Calu3 (cell line): ENCODE data around the gene THNSL1. TPM values are rescaled to one million over a fixed set of nuclear protein-coding genes. Genes with fewer than 3 reads are reported as not detected.

Experiments
- BruUV-seq: library from RNA; stranded (reverse); fragments of 400-500 nt; replicated peaks from 2 replicates; lab custom pipeline; 2021; lab: Mats Ljungman, UMichigan
- CTCF ChIA-PET: fragments of 300-600 bp; sonication (Branson Sonifier 250); formaldehyde crosslinking; loops from one replicate; lab custom pipeline; 2022; ENCODE audit warnings: antibody characterized with exemption; lab: Charles Lee
- DNase-seq: peaks from one replicate; pipeline ENCODE4 v3.0.0; 2022
- H3K27ac Mint-ChIP-seq: one replicate; pipeline ENCODE4 v1.8.0; 2022; ENCODE audit warnings: mixed read lengths; ENCODE audit not compliant: unreplicated experiment
- H3K27me3 Mint-ChIP-seq: one replicate; pipeline ENCODE4 v1.8.0; 2022; ENCODE audit warnings: mixed read lengths; ENCODE audit not compliant: unreplicated experiment
- H3K36me3 Mint-ChIP-seq: one replicate; pipeline ENCODE4 v1.8.0; 2022; ENCODE audit warnings: mild to moderate bottlenecking, moderate library complexity, mixed read lengths; ENCODE audit not compliant: insufficient read depth, unreplicated experiment
- H3K4me1 Mint-ChIP-seq: one replicate; pipeline ENCODE4 v1.8.0; 2022; ENCODE audit warnings: mild to moderate bottlenecking, low read depth, mixed read lengths; ENCODE audit not compliant: unreplicated experiment
- H3K4me3 Mint-ChIP-seq: one replicate; pipeline ENCODE4 v1.8.0; 2022; ENCODE audit warnings: mild to moderate bottlenecking, low read depth, moderate library complexity, mixed read lengths; ENCODE audit not compliant: unreplicated experiment
- H3K9me3 Mint-ChIP-seq: one replicate; pipeline ENCODE4 v1.8.0; 2022; ENCODE audit warnings: low read depth, mixed read lengths; ENCODE audit not compliant: unreplicated experiment
- CTCF ChIP-seq: fragments of 200-600 bp; IDR thresholded peaks from one replicate; pipeline ENCODE4 v1.8.0; 2022; ENCODE audit warnings: antibody characterized with exemption; ENCODE audit not compliant: unreplicated experiment
- intact Hi-C: fragments of 100-400 bp; cut with micrococcal nuclease; formaldehyde crosslinking; loops from one replicate; pipeline ENCODE4 v1.10.0; 2022; ENCODE audit not compliant: unreplicated experiment
- total RNA-seq: library from RNA; stranded (reverse); gene quantifications from 2 replicates; pipeline ENCODE4 v1.2.3, GENCODE V29; 2022

The THNSL1 gene
- total RNA-seq, 1 experiment from 2014 or later = 6.6 TPM

GRCh38 chr10:24983946-24984345 is 32.5 kb upstream of the THNSL1 start:
- DNase-seq = no peak
- TF ChIP-seq CTCF = no peak
- BruUV-seq = no TSS peak
- intact Hi-C loops = no loop called here
- CTCF ChIA-PET = interaction anchor here (0.6 to 0.8 kb wide), 2 partner anchors 31 to 168 kb away, joined by 3 to 6 read pairs; no protein-coding TSS in a partner anchor
- Mint-ChIP-seq H3K4me1 (no peaks in the 10 kb centered on the region), H3K27me3 (no peaks in the 10 kb centered on the region), H3K9me3 (no peaks in the 10 kb centered on the region), H3K36me3 (no peaks in the 10 kb centered on the region), H3K4me3 (no peak overlapping the region), H3K27ac (no peak overlapping the region)

- Mint-ChIP-seq H3K36me3 (no peaks in the 10 kb centered on the region), H3K9me3 (no peaks in the 10 kb centered on the region), H3K4me1 (no peaks in the 10 kb centered on the region), H3K4me3 (no peak overlapping the region), H3K27ac (no peak overlapping the region), H3K27me3 (no peaks in the 10 kb centered on the region)
- no peak for TF ChIP-seq CTCF
- DNase-seq = no peak
- no TSS peak for BruUV-seq
- CTCF ChIA-PET = no interaction called here
- intact Hi-C loops = no loop called here
These were observed 31.5 kb upstream of the THNSL1 start for GRCh38 chr10:24984906-24985305.

GRCh38 chr10:24988831-24989640 is 27.4 kb upstream of the THNSL1 start:
- no peaks in the 10 kb centered on the region for H3K4me1 Mint-ChIP-seq
- TF ChIP-seq CTCF = no peak
- CTCF ChIA-PET = interaction anchor here (0.7 to 1.3 kb wide), 4 partner anchors 54 to 371 kb away, joined by 3 to 6 read pairs (median 4); no protein-coding TSS in a partner anchor
- intact Hi-C loops = no loop called here
- no TSS peak for BruUV-seq
- DNase-seq = no peak
- no peak overlapping the region for H3K27ac Mint-ChIP-seq
- no peaks in the 10 kb centered on the region for H3K9me3 Mint-ChIP-seq
- H3K27me3 Mint-ChIP-seq = no peaks in the 10 kb centered on the region
- H3K36me3 Mint-ChIP-seq = no peaks in the 10 kb centered on the region
- H3K4me3 Mint-ChIP-seq = no peak overlapping the region

GRCh38 chr10:24989867-24990266 is 26.5 kb upstream of the THNSL1 start:
- Mint-ChIP-seq H3K4me1 (no peaks in the 10 kb centered on the region), H3K4me3 (no peak overlapping the region)
- DNase-seq = no peak

More at GRCh38 chr10:24989867-24990266, 26.5 kb upstream of the THNSL1 start:
- no peak for TF ChIP-seq CTCF
- CTCF ChIA-PET = interaction anchor here (0.9 to 1.3 kb wide), 3 partner anchors 141 to 372 kb away, joined by 3 to 6 read pairs (median 6); no protein-coding TSS in a partner anchor
- Mint-ChIP-seq H3K9me3 (no peaks in the 10 kb centered on the region), H3K27me3 (no peaks in the 10 kb centered on the region), H3K27ac (no peak overlapping the region), H3K36me3 (no peaks in the 10 kb centered on the region)
- intact Hi-C loops = loop anchor here (1.0 to 5.0 kb wide), 3 partner anchors 268 to 373 kb away; partner anchors contain the start of gene ARHGAP21
- BruUV-seq = no TSS peak
